Stomach smooth muscle (tissue), 2 donors: ENCODE results near the gene CCL25.

Experiments used
- H3K27ac ChIP-seq: one replicate; pipeline ENCODE4 v1.7.0; 2013; ENCODE audit warnings: mild to moderate bottlenecking, low read length, inconsistent platforms
- H3K27me3 ChIP-seq, 2 donors: one replicate each; pipeline ENCODE4 v1.7.0; 2013; ENCODE audit warnings: low read length in 2 of 2; ENCODE audit not compliant: insufficient read depth in 2 of 2, control insufficient read depth in 1 of 2
- H3K36me3 ChIP-seq, 2 donors: one replicate each; pipeline ENCODE4 v1.7.0; 2013; ENCODE audit warnings: low read length in 2 of 2; ENCODE audit not compliant: control insufficient read depth in 2 of 2, insufficient read depth in 2 of 2
- H3K4me1 ChIP-seq: one replicate; pipeline ENCODE4 v1.7.0; 2013; ENCODE audit warnings: low read length; ENCODE audit not compliant: control insufficient read depth, insufficient read depth
- H3K4me3 ChIP-seq, 2 donors: one replicate each; pipeline ENCODE4 v1.7.0; 2013; ENCODE audit warnings: low read length in 2 of 2
- H3K9ac ChIP-seq, 2 donors: one replicate each; pipeline ENCODE4 v1.7.0; 2013; ENCODE audit warnings: low read length in 2 of 2, mild to moderate bottlenecking in 1 of 2
- H3K9me3 ChIP-seq, 2 donors: one replicate each; pipeline ENCODE4 v1.7.0; 2013; ENCODE audit warnings: low read length in 2 of 2; ENCODE audit not compliant: control insufficient read depth in 2 of 2
- donor health status: healthy.
- donor health status: Pancreatic carcinoma.

Gene CCL25

DNA sequence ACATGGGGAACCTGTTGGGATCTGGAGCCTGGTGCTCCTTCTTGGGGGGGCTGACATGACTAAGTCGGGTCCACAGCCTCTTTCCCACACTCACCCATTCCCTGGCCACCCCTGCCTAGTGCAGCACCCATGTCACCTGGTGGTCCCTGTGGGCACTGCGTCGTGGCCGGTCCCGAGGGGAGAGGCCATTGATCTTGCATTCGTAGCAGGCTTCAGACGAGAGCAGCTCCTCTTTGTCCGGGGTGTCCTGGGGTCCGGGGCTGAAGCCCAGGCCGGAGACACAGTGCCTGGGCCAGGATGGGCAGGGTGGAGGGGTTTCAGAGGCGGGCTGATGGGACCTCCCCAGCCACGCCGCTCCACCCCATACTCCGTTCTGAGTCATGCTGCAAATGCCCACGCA lies 19.4 kb downstream of the CCL25 start:
- H3K4me3 ChIP-seq: no peak overlapping the region
- no peak overlapping the region for H3K27ac ChIP-seq
- no peaks in the 10 kb centered on the region for H3K27me3 ChIP-seq
- no peaks in the 10 kb centered on the region for H3K36me3 ChIP-seq
- no peak overlapping the region for H3K9ac ChIP-seq
- H3K9me3 ChIP-seq: peaks cover 2 to 18% of the 10 kb centered on the region in 2 donors
- no peaks in the 10 kb centered on the region for H3K4me1 ChIP-seq

DNA sequence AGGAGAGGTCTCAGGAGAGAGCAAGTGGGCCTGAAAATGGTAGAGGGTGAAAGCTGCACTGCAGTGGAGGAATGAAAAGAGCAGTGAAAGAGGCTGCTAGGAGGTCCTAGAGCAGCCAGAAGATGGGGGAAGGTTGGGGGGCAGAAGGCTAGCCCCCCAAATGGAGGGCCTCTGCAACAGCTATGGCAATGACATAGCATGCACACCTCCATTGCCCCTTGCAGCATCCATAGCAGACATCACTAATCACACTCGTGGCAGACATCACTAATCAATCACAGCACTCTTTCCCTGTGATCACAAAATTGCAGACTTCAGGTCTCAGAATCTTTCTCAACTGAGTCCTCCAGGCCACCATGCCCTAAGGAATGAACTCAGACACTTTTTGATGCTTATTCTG lies 21.9 kb downstream of the CCL25 start:
- H3K27ac ChIP-seq: no peak overlapping the region
- peaks cover 0 to 10% of the 10 kb centered on the region in 2 donors for H3K9me3 ChIP-seq
- no peak overlapping the region for H3K9ac ChIP-seq
- no peak overlapping the region for H3K4me3 ChIP-seq
- H3K4me1 ChIP-seq: no peaks in the 10 kb centered on the region
- no peaks in the 10 kb centered on the region for H3K27me3 ChIP-seq
- no peaks in the 10 kb centered on the region for H3K36me3 ChIP-seq

DNA sequence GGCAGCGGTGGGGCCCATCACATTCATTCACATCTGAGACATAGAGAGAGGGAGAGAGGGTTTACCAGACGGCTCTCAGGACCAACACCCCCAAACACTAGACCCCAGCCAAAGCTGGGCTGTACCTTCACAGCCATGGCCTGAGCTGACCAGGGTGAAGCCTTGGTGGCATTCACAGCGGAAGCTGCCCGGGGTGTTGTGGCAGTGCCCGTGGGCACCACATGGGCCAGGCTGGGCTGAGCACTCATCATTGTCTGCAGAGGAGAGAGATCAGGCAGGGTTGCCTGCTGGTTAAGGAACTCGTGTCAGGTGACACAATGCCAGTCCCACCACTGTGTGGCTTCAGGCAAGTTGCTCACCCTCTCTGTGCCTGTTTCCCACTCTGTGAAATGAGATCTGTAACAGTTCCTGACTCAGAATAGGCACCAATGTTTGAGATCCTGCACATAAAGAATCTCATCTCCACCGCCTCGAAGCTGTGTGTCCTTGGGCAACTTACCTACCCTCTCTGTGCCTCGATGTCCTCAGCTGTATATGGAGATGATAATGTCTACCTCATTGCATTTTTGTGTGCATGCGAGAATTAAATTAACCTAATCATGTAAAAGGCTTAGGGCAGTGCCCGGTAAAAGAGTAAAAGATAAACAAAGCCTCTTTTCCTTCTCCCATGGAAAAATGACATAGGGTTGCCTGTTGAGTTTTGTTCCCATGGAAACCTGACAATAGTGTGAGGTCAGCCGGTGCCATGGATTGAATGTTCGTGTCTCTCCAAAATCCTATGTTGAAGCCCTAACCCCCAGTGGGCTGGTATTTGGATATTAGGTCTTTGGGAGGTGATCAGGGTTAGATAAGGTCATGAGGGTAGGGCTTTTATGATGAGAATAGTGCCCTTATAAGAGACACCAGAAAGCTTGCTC lies 22.9 kb downstream of the CCL25 start:
- Histone ChIP-seq H3K9ac (no peak overlapping the region), H3K9me3 (peaks cover 0 to 6% of the 10 kb centered on the region in 2 donors), H3K4me3 (no peak overlapping the region), H3K36me3 (no peaks in the 10 kb centered on the region), H3K4me1 (no peaks in the 10 kb centered on the region), H3K27me3 (no peaks in the 10 kb centered on the region), H3K27ac (no peak overlapping the region)

DNA sequence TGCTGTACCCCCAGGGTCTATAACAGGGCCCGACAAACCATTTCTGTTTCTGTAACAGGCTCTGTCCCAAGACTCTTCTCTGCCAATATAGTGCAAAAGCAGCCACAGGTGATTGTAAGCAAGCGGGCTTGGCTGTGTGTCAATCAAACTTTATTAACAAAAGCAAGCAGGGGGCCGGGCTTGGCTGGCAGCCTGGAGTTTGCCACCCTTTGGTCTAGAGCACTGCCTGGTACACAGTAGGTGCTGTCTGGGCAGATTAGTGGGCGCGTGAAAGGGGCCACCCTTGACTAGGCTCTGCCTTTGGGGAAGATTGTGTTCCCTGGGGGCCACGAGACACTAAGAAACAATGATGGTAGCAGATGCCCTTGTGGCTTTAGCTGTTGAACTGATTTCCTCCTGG lies 27.4 kb downstream of the CCL25 start:
- no peak overlapping the region for H3K9ac ChIP-seq
- H3K4me1 ChIP-seq: no peaks in the 10 kb centered on the region
- H3K4me3 ChIP-seq: no peak overlapping the region
- no peaks in the 10 kb centered on the region for H3K27me3 ChIP-seq
- H3K27ac ChIP-seq: no peak overlapping the region
- no peaks in the 10 kb centered on the region for H3K9me3 ChIP-seq
- no peaks in the 10 kb centered on the region for H3K36me3 ChIP-seq

DNA sequence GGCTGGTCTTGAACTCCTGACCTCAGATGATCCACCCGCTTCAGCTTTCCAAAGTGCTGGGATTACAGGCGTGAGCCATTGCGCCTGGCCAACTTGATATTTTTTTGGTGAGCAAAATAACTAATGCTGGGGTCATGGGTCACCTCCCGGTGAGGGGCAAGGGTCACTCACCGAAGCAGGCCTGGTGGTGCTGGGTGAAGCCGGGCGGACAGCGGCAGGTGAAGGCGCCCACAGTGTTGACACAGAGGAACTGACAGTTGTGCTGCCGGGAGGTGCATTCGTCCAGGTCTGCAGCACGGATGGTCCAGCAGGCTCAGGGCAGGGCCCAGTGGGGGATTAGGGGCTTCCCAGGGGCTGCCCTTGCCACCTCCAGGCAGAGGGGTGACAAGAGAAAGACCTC lies 28.3 kb downstream of the CCL25 start:
- H3K4me1 ChIP-seq: no peaks in the 10 kb centered on the region
- no peak overlapping the region for H3K4me3 ChIP-seq

DNA sequence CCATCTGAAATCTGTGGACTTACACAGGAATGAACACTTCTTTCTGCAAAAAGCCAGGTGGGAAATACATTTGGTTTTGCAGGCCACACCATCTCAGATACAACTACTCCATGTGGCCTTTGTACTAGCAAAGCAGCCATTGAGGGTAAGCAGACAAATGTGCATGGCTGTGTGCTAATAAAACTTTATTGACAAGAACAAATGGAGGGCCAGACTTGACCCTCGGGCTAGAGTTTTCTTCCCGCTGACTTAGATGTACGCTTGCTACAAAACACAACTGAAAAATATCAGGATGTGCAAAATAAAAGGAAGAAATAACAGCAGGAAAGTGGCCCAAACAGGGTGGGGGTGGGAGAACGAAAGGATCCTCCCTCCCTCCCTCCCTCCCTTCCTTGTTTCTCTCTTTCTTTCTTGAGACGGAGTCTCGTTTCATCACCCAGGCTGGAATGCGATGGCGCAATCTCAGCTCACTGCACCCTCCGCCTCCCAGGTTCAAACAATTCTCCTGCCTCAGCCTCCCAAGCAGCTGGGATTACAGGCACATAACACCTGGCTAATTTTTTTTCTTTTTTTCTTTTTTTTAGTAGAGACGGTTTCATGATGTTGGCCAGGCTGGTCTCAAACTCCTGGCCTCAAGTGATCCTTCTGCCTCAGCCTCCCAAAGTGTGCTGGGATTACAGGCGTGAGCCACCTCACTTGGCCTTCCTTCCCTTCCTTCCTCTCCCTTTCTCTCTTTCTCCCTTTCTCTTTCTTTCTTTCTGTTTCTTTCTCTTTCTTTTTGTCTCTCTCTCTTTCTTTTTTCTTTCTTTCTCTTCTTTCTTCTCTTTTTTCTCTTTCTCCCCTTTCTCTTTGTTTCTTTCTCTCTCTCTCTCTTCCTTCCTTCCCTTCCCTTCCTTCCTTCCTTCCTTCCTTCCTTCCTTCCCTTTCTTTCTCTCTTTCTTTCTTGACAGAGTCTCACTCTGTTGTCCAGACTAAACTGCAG lies 29.3 kb downstream of the CCL25 start:
- Histone ChIP-seq H3K27ac (no peak overlapping the region), H3K9ac (no peak overlapping the region), H3K4me1 (no peaks in the 10 kb centered on the region), H3K9me3 (no peaks in the 10 kb centered on the region), H3K27me3 (no peaks in the 10 kb centered on the region), H3K36me3 (no peaks in the 10 kb centered on the region), H3K4me3 (no peak overlapping the region)

More for the DNA sequence above, 28.3 kb downstream of the CCL25 start:
- Histone ChIP-seq H3K27ac (no peak overlapping the region), H3K27me3 (no peaks in the 10 kb centered on the region), H3K9me3 (no peaks in the 10 kb centered on the region), H3K36me3 (no peaks in the 10 kb centered on the region), H3K9ac (no peak overlapping the region)

DNA sequence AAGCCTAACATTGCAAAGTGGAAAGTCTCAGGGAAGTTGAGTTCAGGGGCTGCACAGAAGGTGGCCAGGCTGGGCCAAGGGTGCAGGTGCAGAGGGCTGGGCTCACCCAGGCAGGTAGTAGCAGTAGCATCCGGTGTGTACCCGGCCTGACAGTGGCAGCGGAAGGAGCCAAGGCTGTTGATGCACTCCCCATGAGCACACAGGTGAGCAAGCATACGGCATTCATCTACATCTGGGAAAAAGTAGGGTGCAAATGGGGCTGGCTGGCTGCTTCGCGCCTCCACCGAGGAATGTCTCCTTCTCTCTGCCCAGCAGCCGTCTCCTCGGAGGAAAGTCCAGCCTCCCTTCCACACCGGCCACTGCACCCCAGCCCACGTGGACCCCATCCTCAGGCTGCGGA lies 30.6 kb downstream of the CCL25 start:
- H3K9me3 ChIP-seq: no peaks in the 10 kb centered on the region
- no peaks in the 10 kb centered on the region for H3K4me1 ChIP-seq
- no peaks in the 10 kb centered on the region for H3K36me3 ChIP-seq
- H3K4me3 ChIP-seq: no peak overlapping the region
- peaks cover 0 to 4% of the 10 kb centered on the region in 2 donors for H3K27me3 ChIP-seq
- H3K27ac ChIP-seq: no peak overlapping the region
- H3K9ac ChIP-seq: no peak overlapping the region

DNA sequence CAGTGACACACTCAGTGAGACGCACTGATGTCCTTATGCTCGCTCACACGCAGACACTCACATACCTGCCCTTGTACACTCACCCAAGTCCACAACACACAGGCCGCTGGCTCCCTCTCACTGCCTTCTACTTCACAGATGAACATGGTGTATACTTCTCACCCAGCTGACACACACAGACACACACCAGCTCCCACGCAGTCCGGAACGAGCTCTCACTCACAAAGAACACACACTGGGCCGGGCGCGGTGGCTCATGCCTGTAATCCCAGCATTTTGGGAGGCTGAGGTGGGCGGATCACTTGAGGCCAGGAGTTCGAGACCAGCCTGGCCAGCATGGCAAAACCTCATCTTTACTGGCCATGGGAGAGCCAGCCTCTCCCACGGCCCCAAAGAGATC lies 31.6 kb downstream of the CCL25 start:
- Histone ChIP-seq H3K36me3 (no peaks in the 10 kb centered on the region), H3K9me3 (no peaks in the 10 kb centered on the region), H3K4me3 (no peak overlapping the region), H3K27me3 (peaks cover 0 to 4% of the 10 kb centered on the region in 2 donors), H3K9ac (no peak overlapping the region), H3K4me1 (no peaks in the 10 kb centered on the region), H3K27ac (no peak overlapping the region)

DNA sequence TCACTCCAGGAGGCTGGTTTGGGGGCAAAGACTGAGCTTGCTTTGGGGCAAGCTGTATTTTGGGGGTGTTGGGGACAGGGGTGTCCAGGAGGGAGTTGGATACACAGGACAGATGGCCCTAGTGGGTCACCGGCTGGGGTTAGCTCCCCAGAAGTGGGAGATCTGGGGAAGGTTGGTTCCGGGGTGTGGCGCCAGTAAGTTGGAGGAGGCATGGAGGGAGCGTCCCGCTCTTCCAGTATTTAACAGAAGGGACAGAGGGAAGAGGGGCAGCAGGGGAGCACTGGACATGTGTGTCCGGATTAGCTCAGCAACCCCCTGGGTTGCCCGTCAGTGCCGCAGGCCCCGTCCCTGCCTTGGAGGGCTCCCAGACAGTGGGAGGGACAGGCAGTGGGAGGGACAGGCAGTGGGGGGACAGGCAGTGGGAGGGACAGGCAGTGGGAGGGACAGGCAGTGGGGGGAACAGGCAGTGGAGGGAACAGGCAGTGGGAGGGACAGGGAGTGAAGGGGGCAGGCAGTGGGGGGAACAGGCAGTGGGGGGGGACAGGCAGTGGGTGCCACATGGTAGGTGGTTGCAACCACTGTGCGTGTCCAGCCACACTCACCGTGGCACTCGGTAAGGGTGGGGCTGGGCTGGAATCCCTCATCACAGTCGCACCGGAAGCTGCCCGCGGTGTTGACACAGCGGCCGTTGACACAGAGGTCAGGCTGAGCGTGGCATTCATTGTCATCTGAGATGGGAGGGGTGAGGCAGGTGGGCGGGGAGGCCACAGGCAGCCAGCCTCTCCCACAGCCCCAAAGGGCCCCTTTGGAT lies 33.2 kb downstream of the CCL25 start:
- no peaks in the 10 kb centered on the region for H3K9me3 ChIP-seq
- no peak overlapping the region for H3K4me3 ChIP-seq
- no peaks in the 10 kb centered on the region for H3K36me3 ChIP-seq
- no peak overlapping the region for H3K9ac ChIP-seq
- peaks cover 0 to 4% of the 10 kb centered on the region in 2 donors for H3K27me3 ChIP-seq
- H3K4me1 ChIP-seq: no peaks in the 10 kb centered on the region
- H3K27ac ChIP-seq: no peak overlapping the region

DNA sequence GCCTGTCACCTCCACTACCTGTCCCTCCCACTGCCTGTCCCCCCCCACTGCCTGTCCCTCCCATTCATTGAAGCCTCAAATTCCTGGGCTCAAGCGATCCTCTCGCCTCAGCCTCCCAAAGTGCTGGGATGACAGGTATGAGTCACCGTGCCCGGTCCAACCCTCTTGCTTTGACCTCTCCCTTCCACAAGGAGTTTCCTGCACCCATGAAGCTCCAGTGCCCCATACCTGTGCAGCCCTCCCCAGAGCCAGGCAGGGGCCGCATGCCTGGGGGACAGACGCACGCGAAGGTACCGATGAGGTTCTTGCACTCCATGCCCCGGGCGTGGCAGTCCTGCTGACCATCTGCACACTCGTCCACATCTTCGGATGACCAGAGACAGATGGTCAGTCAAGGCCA lies 34.3 kb downstream of the CCL25 start:
- Histone ChIP-seq H3K9me3 (no peaks in the 10 kb centered on the region), H3K36me3 (no peaks in the 10 kb centered on the region), H3K9ac (no peak overlapping the region), H3K4me3 (no peak overlapping the region), H3K27ac (no peak overlapping the region), H3K27me3 (peaks cover 0 to 4% of the 10 kb centered on the region in 2 donors), H3K4me1 (no peaks in the 10 kb centered on the region)
